ENCODE results near the gene EML6.
A peak's percentile ranks its signal among the peaks of the same experiment; 100 is the strongest.

EML6 gene

GRCh38 chr2:54801352-54801751 lies 77.9 kb downstream of the EML6 start:
- no peak for DNase-seq (ENCODE audit: low read depth in 2 of 3, low spot score in 1 of 3)

GRCh38 chr2:54803783-54804751 lies 80.6 kb downstream of the EML6 start:
- DNase-seq (ENCODE audit: low read depth in 2 of 3, low spot score in 1 of 3) = no peak

GRCh38 chr2:54805255-54805654 lies 81.8 kb downstream of the EML6 start:
- no peak for DNase-seq (ENCODE audit: low read depth in 2 of 3, low spot score in 1 of 3)

- DNase-seq (ENCODE audit: low read depth in 2 of 3, low spot score in 1 of 3) = no peak
Observed at GRCh38 chr2:54806975-54807374, 83.5 kb downstream of the EML6 start.

- DNase-seq (ENCODE audit: low read depth in 2 of 3, low spot score in 1 of 3) = no peak
Observed at GRCh38 chr2:54808661-54809060, 85.2 kb downstream of the EML6 start.

- no peak for DNase-seq (ENCODE audit: low read depth in 2 of 3, low spot score in 1 of 3)
Observed at GRCh38 chr2:54809819-54810218, 86.4 kb downstream of the EML6 start.

GRCh38 chr2:54810246-54810645 lies 86.8 kb downstream of the EML6 start:
- no peak for DNase-seq (ENCODE audit: low read depth in 2 of 3, low spot score in 1 of 3)

GRCh38 chr2:54813584-54813983 lies 90.1 kb downstream of the EML6 start:
- DNase-seq (ENCODE audit: low read depth in 2 of 3, low spot score in 1 of 3) = no peak

GRCh38 chr2:54814389-54815147 lies 91.1 kb downstream of the EML6 start:
- DNase-seq (ENCODE audit: low read depth in 2 of 3, low spot score in 1 of 3) = no peak

- no peak for DNase-seq (ENCODE audit: low read depth in 2 of 3, low spot score in 1 of 3)
Observed at GRCh38 chr2:54815148-54815539, 91.7 kb downstream of the EML6 start.

GRCh38 chr2:54818226-54818625 lies 94.8 kb downstream of the EML6 start:
- no peak for DNase-seq (ENCODE audit: low read depth in 2 of 3, low spot score in 1 of 3)

- DNase-seq (ENCODE audit: low read depth in 2 of 3, low spot score in 1 of 3) = no peak
Observed at GRCh38 chr2:54820558-54820957, 97.1 kb downstream of the EML6 start.

- DNase-seq (ENCODE audit: low read depth in 2 of 3, low spot score in 1 of 3) = no peak
Observed at GRCh38 chr2:54824567-54824966, 101.1 kb downstream of the EML6 start.

GRCh38 chr2:54830546-54830945 lies 107.1 kb downstream of the EML6 start:
- no peak for DNase-seq (ENCODE audit: low read depth in 2 of 3, low spot score in 1 of 3)

- DNase-seq (ENCODE audit: low read depth in 2 of 3, low spot score in 1 of 3) = no peak
Observed at GRCh38 chr2:54831480-54831879, 108.0 kb downstream of the EML6 start.

GRCh38 chr2:54834721-54835120 lies 111.3 kb downstream of the EML6 start:
- no peak for DNase-seq (ENCODE audit: low read depth in 2 of 3, low spot score in 1 of 3)

GRCh38 chr2:54836477-54836876 lies 113.0 kb downstream of the EML6 start:
- no peak for DNase-seq (ENCODE audit: low read depth in 2 of 3, low spot score in 1 of 3)

GRCh38 chr2:54838585-54839035 lies 115.1 kb downstream of the EML6 start:
- DNase-seq (ENCODE audit: low read depth in 2 of 3, low spot score in 1 of 3) = peak; percentile 33 to 64 (median 53)

- no peak for DNase-seq (ENCODE audit: low read depth in 2 of 3, low spot score in 1 of 3)
Observed at GRCh38 chr2:54839461-54840255, 116.2 kb downstream of the EML6 start.

GRCh38 chr2:54840559-54841468 lies 117.4 kb downstream of the EML6 start:
- no peak for DNase-seq (ENCODE audit: low read depth in 2 of 3, low spot score in 1 of 3)
